ENCODE data around the gene ADAMTS19.

ADAMTS19 gene

DNA sequence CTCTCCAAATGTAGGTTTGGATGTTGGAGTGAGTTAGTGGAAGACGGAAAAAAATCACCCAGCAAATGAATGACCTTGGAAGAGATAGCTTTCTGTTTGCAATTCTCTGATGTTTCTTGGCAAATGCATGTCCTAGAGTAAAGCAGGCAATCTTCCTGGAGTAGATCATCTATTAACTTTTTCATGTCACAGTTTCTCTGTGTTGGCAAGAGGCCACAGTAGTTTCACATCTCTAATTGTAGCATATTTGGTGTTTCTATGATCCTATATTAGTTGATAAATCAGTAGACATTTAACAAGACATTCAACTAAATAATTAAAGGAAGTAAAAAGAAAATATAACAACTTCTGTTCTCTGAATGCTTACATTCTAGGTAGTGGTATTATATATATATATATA lies 149.6 kb downstream of the ADAMTS19 start (continued):
- TF ChIP-seq GLIS3 (CRISPR knock-in tag; IDR thresholded peaks at IDR 0.05), result no peak

DNA sequence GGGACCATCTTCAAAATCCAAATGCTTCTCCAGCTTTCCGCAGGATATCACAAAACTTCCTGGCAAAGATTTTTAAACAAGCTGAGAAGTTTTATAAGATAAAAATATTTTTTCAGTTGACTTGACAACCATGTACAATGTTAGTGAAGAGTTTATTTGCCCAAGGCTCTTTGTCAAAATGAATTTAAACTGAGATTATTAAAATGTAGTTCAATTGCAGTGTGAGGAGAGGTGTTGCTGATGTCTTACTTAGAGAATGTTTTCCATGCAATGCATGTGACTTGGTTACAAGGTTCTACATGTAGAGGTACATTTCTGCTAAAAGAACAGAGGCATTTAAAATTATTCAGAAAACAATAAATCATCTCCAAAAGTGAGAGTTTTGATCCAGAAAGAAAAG lies 156.4 kb downstream of the ADAMTS19 start:
- TF ChIP-seq SNAI2 (CRISPR knock-in tag; IDR thresholded peaks at IDR 0.05) (no peak), ARNTL (CRISPR knock-in tag; IDR thresholded peaks at IDR 0.05; ENCODE audit: borderline replicate concordance, low read depth) (no peak)
- TF ChIP-seq, protein P1, sequence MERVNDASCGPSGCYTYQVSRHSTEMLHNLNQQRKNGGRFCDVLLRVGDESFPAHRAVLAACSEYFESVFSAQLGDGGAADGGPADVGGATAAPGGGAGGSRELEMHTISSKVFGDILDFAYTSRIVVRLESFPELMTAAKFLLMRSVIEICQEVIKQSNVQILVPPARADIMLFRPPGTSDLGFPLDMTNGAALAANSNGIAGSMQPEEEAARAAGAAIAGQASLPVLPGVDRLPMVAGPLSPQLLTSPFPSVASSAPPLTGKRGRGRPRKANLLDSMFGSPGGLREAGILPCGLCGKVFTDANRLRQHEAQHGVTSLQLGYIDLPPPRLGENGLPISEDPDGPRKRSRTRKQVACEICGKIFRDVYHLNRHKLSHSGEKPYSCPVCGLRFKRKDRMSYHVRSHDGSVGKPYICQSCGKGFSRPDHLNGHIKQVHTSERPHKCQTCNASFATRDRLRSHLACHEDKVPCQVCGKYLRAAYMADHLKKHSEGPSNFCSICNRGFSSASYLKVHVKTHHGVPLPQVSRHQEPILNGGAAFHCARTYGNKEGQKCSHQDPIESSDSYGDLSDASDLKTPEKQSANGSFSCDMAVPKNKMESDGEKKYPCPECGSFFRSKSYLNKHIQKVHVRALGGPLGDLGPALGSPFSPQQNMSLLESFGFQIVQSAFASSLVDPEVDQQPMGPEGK (CRISPR knock-in tag; IDR thresholded peaks at IDR 0.05; ENCODE audit: borderline replicate concordance), result no peak
- ATAC-seq, result no peak

DNA sequence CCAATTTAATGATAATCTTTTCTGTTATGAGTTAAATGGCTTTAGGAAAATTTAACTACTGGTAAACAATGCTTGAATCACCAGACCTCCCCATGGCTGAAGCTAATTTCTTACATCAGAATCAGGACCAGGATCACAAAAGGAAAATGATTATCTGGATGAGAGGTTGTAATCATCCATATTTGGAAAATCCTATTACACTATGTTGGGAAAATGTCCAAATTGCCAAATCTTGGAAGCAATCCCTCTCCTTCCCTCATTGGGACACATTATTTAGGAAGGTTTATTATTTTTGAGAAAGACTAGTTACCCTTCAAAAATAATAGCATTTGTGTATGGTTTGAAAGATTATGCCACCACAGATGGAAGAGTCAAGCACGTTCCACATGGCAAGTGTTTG lies 157.1 kb downstream of the ADAMTS19 start:
- no peak for ATAC-seq

DNA sequence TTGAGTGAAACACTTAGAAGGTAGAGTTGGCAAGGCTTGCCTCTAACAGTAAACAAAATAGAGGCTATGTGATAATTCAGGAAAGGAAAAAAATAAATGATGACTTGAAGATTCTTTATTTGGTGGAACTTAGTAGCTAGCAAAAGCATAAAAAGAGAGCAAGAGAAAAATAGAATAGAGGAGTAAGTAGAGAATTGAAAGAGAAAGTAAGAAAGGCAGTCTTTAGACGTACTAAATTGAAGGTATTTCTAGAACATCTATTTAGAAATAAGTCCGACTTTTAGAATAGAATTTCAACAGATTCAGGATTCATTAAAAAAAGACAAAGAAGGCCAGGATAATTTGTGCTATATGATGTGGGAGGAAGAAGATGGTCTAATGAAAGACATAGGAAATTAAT lies 159.7 kb downstream of the ADAMTS19 start:
- ATAC-seq, result no peak
- TF ChIP-seq ZC3H10 (CRISPR knock-in tag; IDR thresholded peaks at IDR 0.05), result no peak
- TF ChIP-seq, protein P2, sequence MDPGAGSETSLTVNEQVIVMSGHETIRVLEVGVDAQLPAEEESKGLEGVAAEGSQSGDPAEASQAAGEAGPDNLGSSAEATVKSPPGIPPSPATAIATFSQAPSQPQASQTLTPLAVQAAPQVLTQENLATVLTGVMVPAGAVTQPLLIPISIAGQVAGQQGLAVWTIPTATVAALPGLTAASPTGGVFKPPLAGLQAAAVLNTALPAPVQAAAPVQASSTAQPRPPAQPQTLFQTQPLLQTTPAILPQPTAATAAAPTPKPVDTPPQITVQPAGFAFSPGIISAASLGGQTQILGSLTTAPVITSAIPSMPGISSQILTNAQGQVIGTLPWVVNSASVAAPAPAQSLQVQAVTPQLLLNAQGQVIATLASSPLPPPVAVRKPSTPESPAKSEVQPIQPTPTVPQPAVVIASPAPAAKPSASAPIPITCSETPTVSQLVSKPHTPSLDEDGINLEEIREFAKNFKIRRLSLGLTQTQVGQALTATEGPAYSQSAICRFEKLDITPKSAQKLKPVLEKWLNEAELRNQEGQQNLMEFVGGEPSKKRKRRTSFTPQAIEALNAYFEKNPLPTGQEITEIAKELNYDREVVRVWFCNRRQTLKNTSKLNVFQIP (CRISPR knock-in tag; IDR thresholded peaks at IDR 0.05; ENCODE audit: borderline replicate concordance, low read depth), result no peak
- TF ChIP-seq, protein P3, sequence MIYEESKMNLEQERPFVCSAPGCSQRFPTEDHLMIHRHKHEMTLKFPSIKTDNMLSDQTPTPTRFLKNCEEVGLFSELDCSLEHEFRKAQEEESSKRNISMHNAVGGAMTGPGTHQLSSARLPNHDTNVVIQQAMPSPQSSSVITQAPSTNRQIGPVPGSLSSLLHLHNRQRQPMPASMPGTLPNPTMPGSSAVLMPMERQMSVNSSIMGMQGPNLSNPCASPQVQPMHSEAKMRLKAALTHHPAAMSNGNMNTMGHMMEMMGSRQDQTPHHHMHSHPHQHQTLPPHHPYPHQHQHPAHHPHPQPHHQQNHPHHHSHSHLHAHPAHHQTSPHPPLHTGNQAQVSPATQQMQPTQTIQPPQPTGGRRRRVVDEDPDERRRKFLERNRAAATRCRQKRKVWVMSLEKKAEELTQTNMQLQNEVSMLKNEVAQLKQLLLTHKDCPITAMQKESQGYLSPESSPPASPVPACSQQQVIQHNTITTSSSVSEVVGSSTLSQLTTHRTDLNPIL (CRISPR knock-in tag; IDR thresholded peaks at IDR 0.05; ENCODE audit: low read depth), result no peak
- TF ChIP-seq TCF4 (CRISPR knock-in tag; IDR thresholded peaks at IDR 0.05; ENCODE audit: borderline replicate concordance), result no peak
- TF ChIP-seq BACH2 (CRISPR knock-in tag; IDR thresholded peaks at IDR 0.05; ENCODE audit: borderline replicate concordance), result no peak
- no peak for TF ChIP-seq ZNF8 (CRISPR knock-in tag; IDR thresholded peaks at IDR 0.05)
- TF ChIP-seq TOX (CRISPR knock-in tag; IDR thresholded peaks at IDR 0.05; ENCODE audit: borderline replicate concordance), result no peak
- no peak for TF ChIP-seq ZNF565 (CRISPR knock-in tag; conservative IDR thresholded peaks at IDR 0.05; ENCODE audit: low read depth)
- TF ChIP-seq ESRRG (CRISPR knock-in tag; IDR thresholded peaks at IDR 0.05), result no peak
- TF ChIP-seq PPARA (CRISPR knock-in tag; IDR thresholded peaks at IDR 0.05; ENCODE audit: borderline replicate concordance), result no peak
- TF ChIP-seq, protein P1 (CRISPR knock-in tag; IDR thresholded peaks at IDR 0.05; ENCODE audit: borderline replicate concordance), result no peak
- TF ChIP-seq RARB (CRISPR knock-in tag; IDR thresholded peaks at IDR 0.05), result no peak
- TF ChIP-seq GLIS3 (CRISPR knock-in tag; IDR thresholded peaks at IDR 0.05), result no peak
- no peak for TF ChIP-seq CSDC2 (CRISPR knock-in tag; IDR thresholded peaks at IDR 0.05)
- TF ChIP-seq SNAI2 (CRISPR knock-in tag; IDR thresholded peaks at IDR 0.05), result no peak

More for the DNA sequence above, 157.1 kb downstream of the ADAMTS19 start:
- TF ChIP-seq BACH2 (CRISPR knock-in tag; IDR thresholded peaks at IDR 0.05; ENCODE audit: borderline replicate concordance) (no peak), TOX (CRISPR knock-in tag; IDR thresholded peaks at IDR 0.05; ENCODE audit: borderline replicate concordance) (no peak), RARB (CRISPR knock-in tag; IDR thresholded peaks at IDR 0.05) (no peak), OSR1 (CRISPR knock-in tag; IDR thresholded peaks at IDR 0.05) (no peak), ZFP3 (CRISPR knock-in tag; IDR thresholded peaks at IDR 0.05) (no peak), ZNF70 (CRISPR knock-in tag; IDR thresholded peaks at IDR 0.05) (no peak), SNAI2 (CRISPR knock-in tag; IDR thresholded peaks at IDR 0.05) (no peak), ZC3H10 (CRISPR knock-in tag; IDR thresholded peaks at IDR 0.05) (no peak), CSDC2 (CRISPR knock-in tag; IDR thresholded peaks at IDR 0.05) (no peak), GLIS3 (CRISPR knock-in tag; IDR thresholded peaks at IDR 0.05) (no peak)
- TF ChIP-seq, protein P4, sequence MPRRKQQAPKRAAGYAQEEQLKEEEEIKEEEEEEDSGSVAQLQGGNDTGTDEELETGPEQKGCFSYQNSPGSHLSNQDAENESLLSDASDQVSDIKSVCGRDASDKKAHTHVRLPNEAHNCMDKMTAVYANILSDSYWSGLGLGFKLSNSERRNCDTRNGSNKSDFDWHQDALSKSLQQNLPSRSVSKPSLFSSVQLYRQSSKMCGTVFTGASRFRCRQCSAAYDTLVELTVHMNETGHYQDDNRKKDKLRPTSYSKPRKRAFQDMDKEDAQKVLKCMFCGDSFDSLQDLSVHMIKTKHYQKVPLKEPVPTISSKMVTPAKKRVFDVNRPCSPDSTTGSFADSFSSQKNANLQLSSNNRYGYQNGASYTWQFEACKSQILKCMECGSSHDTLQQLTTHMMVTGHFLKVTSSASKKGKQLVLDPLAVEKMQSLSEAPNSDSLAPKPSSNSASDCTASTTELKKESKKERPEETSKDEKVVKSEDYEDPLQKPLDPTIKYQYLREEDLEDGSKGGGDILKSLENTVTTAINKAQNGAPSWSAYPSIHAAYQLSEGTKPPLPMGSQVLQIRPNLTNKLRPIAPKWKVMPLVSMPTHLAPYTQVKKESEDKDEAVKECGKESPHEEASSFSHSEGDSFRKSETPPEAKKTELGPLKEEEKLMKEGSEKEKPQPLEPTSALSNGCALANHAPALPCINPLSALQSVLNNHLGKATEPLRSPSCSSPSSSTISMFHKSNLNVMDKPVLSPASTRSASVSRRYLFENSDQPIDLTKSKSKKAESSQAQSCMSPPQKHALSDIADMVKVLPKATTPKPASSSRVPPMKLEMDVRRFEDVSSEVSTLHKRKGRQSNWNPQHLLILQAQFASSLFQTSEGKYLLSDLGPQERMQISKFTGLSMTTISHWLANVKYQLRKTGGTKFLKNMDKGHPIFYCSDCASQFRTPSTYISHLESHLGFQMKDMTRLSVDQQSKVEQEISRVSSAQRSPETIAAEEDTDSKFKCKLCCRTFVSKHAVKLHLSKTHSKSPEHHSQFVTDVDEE (CRISPR knock-in tag; IDR thresholded peaks at IDR 0.05), result no peak
- TF ChIP-seq, protein P2 (CRISPR knock-in tag; IDR thresholded peaks at IDR 0.05; ENCODE audit: borderline replicate concordance, low read depth), result no peak
- TF ChIP-seq, protein P5, sequence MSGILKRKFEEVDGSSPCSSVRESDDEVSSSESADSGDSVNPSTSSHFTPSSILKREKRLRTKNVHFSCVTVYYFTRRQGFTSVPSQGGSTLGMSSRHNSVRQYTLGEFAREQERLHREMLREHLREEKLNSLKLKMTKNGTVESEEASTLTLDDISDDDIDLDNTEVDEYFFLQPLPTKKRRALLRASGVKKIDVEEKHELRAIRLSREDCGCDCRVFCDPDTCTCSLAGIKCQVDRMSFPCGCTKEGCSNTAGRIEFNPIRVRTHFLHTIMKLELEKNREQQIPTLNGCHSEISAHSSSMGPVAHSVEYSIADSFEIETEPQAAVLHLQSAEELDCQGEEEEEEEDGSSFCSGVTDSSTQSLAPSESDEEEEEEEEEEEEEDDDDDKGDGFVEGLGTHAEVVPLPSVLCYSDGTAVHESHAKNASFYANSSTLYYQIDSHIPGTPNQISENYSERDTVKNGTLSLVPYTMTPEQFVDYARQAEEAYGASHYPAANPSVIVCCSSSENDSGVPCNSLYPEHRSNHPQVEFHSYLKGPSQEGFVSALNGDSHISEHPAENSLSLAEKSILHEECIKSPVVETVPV (CRISPR knock-in tag; IDR thresholded peaks at IDR 0.05), result no peak

All from SK-N-SH treated with all-trans-retinoic acid at 6 μM for 48 hours (cell line).